Neuronal stem cell (in vitro differentiated cells): ENCODE results near the gene C5orf15.

Source experiments
- DNase-seq: peaks from one replicate; pipeline ENCODE4 v3.0.0-alpha.2; 2013; ENCODE audit warnings: low spot score
- H2AFZ ChIP-seq: one replicate; pipeline ENCODE4 v1.6.1; 2013; ENCODE audit warnings: mild to moderate bottlenecking, low read length, inconsistent platforms
- H2AK5ac ChIP-seq: 2 replicates; pipeline ENCODE4 v1.6.1; 2013; ENCODE audit warnings: low read depth, mild to moderate bottlenecking, inconsistent platforms, low read length, moderate library complexity, mixed read lengths
- H2BK120ac ChIP-seq: 2 replicates; pipeline ENCODE4 v1.6.1; 2013; ENCODE audit warnings: low read depth, mild to moderate bottlenecking, inconsistent platforms, low read length, moderate library complexity, mixed read lengths
- H2BK12ac ChIP-seq: one replicate; pipeline ENCODE4 v1.6.1; 2013; ENCODE audit warnings: low read length, inconsistent platforms
- H2BK15ac ChIP-seq: 2 replicates; pipeline ENCODE4 v1.6.1; 2013; ENCODE audit warnings: mild to moderate bottlenecking, low read length, inconsistent platforms, mixed read lengths
- H2BK5ac ChIP-seq: one replicate; pipeline ENCODE4 v1.6.1; 2013; ENCODE audit warnings: inconsistent platforms, mild to moderate bottlenecking, low read length, moderate library complexity
- H3K14ac ChIP-seq: one replicate; pipeline ENCODE4 v1.6.1; 2013; ENCODE audit warnings: low read length, inconsistent platforms
- H3K18ac ChIP-seq: 2 replicates; pipeline ENCODE4 v1.6.1; 2013; ENCODE audit warnings: low read length, inconsistent platforms
- H3K23ac ChIP-seq: 2 replicates; pipeline ENCODE4 v1.6.1; 2013; ENCODE audit warnings: low read depth, mild to moderate bottlenecking, mixed read lengths, low read length, inconsistent platforms; ENCODE audit not compliant: poor library complexity
- H3K27ac ChIP-seq: replicated peaks from 3 replicates; pipeline ENCODE4 v1.5.1; 2013; ENCODE audit warnings: low read length, inconsistent platforms
- H3K27me3 ChIP-seq, 3 experiments: 2 replicates each; pipeline ENCODE4 v1.6.1; 2013; ENCODE audit warnings: low read length in 3 of 3, mild to moderate bottlenecking in 2 of 3, inconsistent platforms in 1 of 3, low read depth in 1 of 3, mixed read lengths in 1 of 3, moderate library complexity in 1 of 3; ENCODE audit not compliant: control insufficient read depth in 3 of 3, insufficient read depth in 3 of 3
- H3K36me3 ChIP-seq, 2 donors: replicated peaks in 1 of 2; 2 replicates each; pipeline ENCODE4 v1.6.1; 2013; ENCODE audit warnings: low read length in 2 of 2; ENCODE audit not compliant: control insufficient read depth in 2 of 2, insufficient read depth in 2 of 2
- H3K4ac ChIP-seq: 2 replicates; pipeline ENCODE4 v1.6.1; 2013; ENCODE audit warnings: inconsistent platforms, mild to moderate bottlenecking, low read length, moderate library complexity
- H3K4me1 ChIP-seq, 2 donors: 1 replicate in 1 of 2; 2 replicates in 1 of 2; pipeline ENCODE4 v1.6.1; 2013; ENCODE audit warnings: low read length in 2 of 2, low read depth in 1 of 2; ENCODE audit not compliant: control insufficient read depth in 2 of 2, insufficient read depth in 1 of 2
- H3K4me2 ChIP-seq: one replicate; pipeline ENCODE4 v1.6.1; 2013; ENCODE audit warnings: mild to moderate bottlenecking, low read length, inconsistent platforms; ENCODE audit not compliant: insufficient read depth, poor library complexity, severe bottlenecking
- H3K4me3 ChIP-seq, 2 donors: 2 replicates each; pipeline ENCODE4 v1.5.1; 2013; ENCODE audit warnings: low read length in 2 of 2, mild to moderate bottlenecking in 2 of 2, inconsistent platforms in 1 of 2, moderate library complexity in 1 of 2
- H3K79me1 ChIP-seq: one replicate; pipeline ENCODE4 v1.6.1; 2013; ENCODE audit warnings: low read depth, mild to moderate bottlenecking, inconsistent platforms, low read length, moderate library complexity
- H3K9ac ChIP-seq: one replicate; pipeline ENCODE4 v1.6.1; 2013; ENCODE audit warnings: mild to moderate bottlenecking, low read depth, low read length, inconsistent platforms; ENCODE audit not compliant: poor library complexity
- H3K9me3 ChIP-seq, 2 donors: replicated peaks in 1 of 2; 2 replicates each; pipeline versions ENCODE3 to v1.6.1; 2013; ENCODE audit warnings: low read length in 2 of 2, mild to moderate bottlenecking in 2 of 2, inconsistent platforms in 1 of 2, low read depth in 1 of 2, mixed read lengths in 1 of 2, moderate library complexity in 1 of 2; ENCODE audit not compliant: control insufficient read depth in 2 of 2, insufficient read depth in 1 of 2
- H4K8ac ChIP-seq: one replicate; pipeline ENCODE4 v1.6.1; 2013; ENCODE audit warnings: low read depth, mild to moderate bottlenecking, inconsistent platforms, low read length, moderate library complexity
- H4K91ac ChIP-seq: one replicate; pipeline ENCODE4 v1.6.1; 2013; ENCODE audit warnings: low read length, low read depth, mild to moderate bottlenecking, inconsistent platforms; ENCODE audit not compliant: poor library complexity
- whole genome bisulfite sequencing, 2 donors: extraction: QIAGEN DNeasy Blood & Tissue Kit; methylation state at CpG; one replicate each; pipeline ENCODE4 v1.1.7; 2013; ENCODE audit warnings: missing lambda C conversion rate in 2 of 2, mixed read lengths in 1 of 2; ENCODE audit not compliant: insufficient read length in 2 of 2, insufficient replicate concordance in 1 of 2; ENCODE audit errors: extremely low coverage in 2 of 2; 5-methylcytosine and 5-hydroxymethylcytosine counted together

Gene C5orf15

GRCh38 chr5:133906303-133906702 is 62.1 kb downstream of the C5orf15 start:
- Histone ChIP-seq H3K4me2 (no peak overlapping the region), H3K9ac (no peak overlapping the region), H3K9me3 (no peaks in the 10 kb centered on the region), H3K14ac (no peak overlapping the region), H2BK12ac (no peak overlapping the region), H3K4me1 (no peaks in the 10 kb centered on the region), H3K79me1 (no peaks in the 10 kb centered on the region), H3K23ac (no peak overlapping the region), H3K4me3 (no peak overlapping the region), H3K27ac (no peak overlapping the region), H4K8ac (no peak overlapping the region), H2BK120ac (no peak overlapping the region), H3K18ac (no peak overlapping the region), H2BK5ac (no peak overlapping the region), H2BK15ac (no peak overlapping the region), H3K27me3 (peaks cover 0 to 3% (median 0%) of the 10 kb centered on the region in 3 experiments), H3K4ac (no peak overlapping the region), H2AK5ac (no peak overlapping the region), H2AFZ (no peak overlapping the region), H3K36me3 (no peaks in the 10 kb centered on the region), H4K91ac (no peak overlapping the region)
- WGBS, 2 donors, result no CpG with 5 or more reads among the region's 6 CpGs
- DNase-seq, result no peak
